ENCODE results near the gene DIAPH2.

Gene DIAPH2

DNA sequence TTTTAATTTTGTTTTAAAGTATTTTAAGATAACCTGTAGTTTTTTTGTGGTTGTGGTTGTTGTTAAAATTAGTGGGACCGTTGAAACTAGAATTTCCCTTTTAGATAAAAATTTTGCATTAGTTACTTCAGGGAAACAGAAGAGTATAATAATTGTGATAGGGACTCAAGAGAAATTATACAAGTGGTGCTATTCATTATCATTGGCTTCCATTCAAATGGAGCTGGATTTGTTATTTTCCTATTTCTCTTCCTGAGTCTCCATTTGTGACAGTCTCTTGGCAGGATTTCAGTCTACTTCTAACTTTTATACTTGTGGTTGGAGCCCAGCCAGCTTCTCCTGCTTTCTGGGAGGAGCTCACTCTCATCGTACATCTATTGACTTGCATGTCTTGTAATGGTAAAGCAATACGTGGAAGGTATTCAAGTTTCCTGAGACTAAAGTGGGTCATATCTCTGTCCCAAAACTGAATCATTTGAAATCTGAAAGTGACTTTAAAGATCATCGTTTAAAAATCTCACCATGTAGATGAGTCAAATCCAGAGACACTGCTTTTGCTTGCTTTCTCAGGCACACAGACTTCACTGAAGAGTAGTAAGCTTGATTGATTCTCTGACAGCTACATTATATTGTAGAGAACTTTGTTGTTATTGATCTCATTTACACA lies 354.9 kb downstream of the DIAPH2 start:
- DNase-seq (ENCODE audit: low read depth in 4 of 4, low spot score in 1 of 4), result no peak

- no peak for DNase-seq (ENCODE audit: low read depth in 4 of 4, low spot score in 1 of 4)
Observed at GRCh38 chrX:97045470-97045869, 360.8 kb downstream of the DIAPH2 start.

DNA sequence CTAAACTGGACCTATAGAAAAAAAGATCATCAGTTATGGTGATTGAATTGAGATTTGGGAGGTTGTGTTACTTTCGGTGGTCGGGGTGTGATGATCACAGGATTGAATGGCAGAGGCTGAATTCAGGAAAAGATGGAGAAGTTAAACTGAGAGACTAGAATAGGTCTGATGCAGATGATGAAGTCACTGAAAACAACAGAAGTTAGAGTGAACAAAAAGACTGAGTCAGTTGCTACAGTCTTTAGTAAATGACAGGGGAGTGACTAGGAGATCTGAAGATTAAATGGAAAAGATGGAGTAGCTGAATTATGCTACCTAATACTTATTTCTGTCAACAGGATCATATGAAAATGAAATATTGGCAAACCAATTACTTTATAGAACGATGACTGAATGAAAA lies 362.2 kb downstream of the DIAPH2 start:
- no peak for DNase-seq (ENCODE audit: low read depth in 4 of 4, low spot score in 1 of 4)

GRCh38 chrX:97050392-97050791 lies 365.8 kb downstream of the DIAPH2 start:
- DNase-seq (ENCODE audit: low read depth in 4 of 4, low spot score in 1 of 4), result no peak

DNA sequence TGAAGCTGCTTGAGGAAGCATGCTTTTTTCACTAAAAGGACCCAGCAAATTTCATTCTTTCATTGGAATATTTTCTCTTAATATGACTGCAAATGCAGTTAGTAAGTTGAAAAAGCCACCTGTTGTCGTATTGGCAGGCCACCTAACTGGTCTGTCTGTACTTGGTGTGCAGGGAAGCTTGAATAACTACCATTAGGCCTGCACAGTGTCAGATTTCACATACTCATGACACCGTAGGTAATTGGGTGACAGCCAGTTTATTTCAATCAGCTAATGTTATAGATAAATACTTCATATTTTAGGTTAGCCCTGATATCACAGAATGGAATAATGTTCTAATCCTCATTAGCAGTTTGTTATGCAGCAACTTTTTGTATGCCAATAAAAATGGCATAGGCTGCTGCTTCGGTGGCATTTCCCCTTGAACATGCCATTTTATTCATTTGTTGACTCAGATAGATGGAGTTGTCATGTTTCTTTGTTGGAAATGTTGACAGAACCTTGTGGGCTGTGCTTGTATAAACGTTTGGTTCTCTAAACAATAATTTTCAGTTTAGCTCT lies 372.8 kb downstream of the DIAPH2 start:
- no peak for DNase-seq (ENCODE audit: low read depth in 4 of 4, low spot score in 1 of 4)

- no peak for DNase-seq (ENCODE audit: low read depth in 4 of 4, low spot score in 1 of 4)
Observed at GRCh38 chrX:97060020-97060419, 375.4 kb downstream of the DIAPH2 start.

DNA sequence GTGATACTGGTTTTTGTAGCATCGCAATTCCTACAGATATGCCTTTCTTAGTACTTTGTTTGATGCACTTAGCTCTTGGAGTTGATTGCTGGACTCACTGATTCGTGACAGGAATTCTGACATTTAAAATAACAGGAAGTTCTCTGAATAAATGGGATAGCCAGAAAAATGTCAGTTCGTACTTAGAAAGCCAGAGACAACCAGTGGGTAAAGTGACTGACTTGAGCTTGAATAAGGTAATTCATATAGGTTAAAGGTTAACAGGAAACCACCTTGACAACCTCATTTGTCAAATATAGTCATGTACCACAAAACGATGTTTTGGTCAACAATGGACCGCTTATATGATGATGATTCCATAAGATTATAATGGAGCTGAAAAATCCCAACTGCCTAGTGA lies 380.4 kb downstream of the DIAPH2 start:
- no peak for DNase-seq (ENCODE audit: low read depth in 4 of 4, low spot score in 1 of 4)

GRCh38 chrX:97065973-97066372 lies 381.3 kb downstream of the DIAPH2 start:
- no peak for DNase-seq (ENCODE audit: low read depth in 4 of 4, low spot score in 1 of 4)

DNA sequence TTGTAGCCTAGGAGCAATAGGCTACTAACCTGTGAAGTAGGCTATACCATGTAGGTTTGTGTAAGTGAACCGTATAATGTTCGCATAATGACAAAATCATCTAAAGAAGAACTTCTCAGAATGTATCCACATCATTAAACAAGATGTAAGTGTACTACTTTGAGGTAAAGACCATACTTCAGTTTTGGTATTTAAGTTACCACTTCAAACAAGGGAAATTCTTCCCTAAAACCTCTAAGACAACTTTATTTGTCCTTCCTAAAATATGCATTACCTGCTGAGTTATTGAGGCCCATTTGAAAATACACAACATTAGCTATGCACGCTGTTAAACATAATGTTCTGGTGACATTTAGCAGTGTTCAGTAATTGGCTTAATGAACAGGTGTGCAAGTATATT lies 381.7 kb downstream of the DIAPH2 start:
- DNase-seq (ENCODE audit: low read depth in 4 of 4, low spot score in 1 of 4), result no peak

GRCh38 chrX:97070346-97070745 lies 385.7 kb downstream of the DIAPH2 start:
- DNase-seq (ENCODE audit: low read depth in 4 of 4, low spot score in 1 of 4), result no peak

DNA sequence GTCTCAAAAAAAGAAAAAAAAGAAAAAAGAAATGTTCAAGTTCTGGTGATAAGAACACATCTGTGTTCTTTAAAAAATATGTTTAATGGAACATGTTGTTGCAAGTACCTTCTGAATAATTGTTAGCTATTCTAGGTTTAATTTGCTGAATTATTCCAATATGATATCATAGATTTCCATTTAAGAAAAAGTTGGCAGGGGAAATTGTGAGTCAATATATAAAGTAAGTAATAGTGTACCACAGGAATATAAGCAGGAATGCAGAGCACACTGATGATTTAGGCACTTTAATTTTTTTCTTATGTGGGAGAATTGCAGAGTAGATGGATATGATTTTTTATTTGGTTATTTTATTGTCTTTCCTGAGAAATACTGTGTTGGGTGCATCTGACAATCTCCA lies 389.8 kb downstream of the DIAPH2 start:
- no peak for DNase-seq (ENCODE audit: low read depth in 4 of 4, low spot score in 1 of 4)

GRCh38 chrX:97089116-97089515 lies 404.5 kb downstream of the DIAPH2 start:
- DNase-seq (ENCODE audit: low read depth in 4 of 4, low spot score in 1 of 4), result no peak

DNA sequence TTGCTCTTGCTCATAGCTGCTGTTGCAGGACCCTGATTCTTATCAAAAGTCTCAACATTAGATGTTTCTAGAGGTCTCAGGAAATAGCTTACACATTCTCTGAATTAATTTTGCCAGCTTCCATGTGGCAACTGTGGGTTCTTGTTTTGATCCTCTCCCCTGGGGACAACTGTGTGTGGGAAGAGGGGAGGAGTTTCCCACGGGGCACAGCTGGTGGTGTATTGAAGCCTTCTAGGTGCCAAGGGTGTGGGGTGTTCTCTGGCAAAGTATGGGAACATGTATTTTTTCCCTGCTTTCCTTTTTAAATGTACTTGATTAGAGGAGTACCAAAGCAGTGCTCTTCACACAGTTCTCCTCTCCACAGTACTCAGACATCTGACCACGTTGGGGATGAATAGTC lies 411.7 kb downstream of the DIAPH2 start:
- no peak for DNase-seq (ENCODE audit: low read depth in 4 of 4, low spot score in 1 of 4)

GRCh38 chrX:97102938-97103337 lies 418.3 kb downstream of the DIAPH2 start:
- DNase-seq (ENCODE audit: low read depth in 4 of 4, low spot score in 1 of 4), result no peak

GRCh38 chrX:97109730-97110129 lies 425.1 kb downstream of the DIAPH2 start:
- no peak for DNase-seq (ENCODE audit: low read depth in 4 of 4, low spot score in 1 of 4)

GRCh38 chrX:97117572-97117971 lies 432.9 kb downstream of the DIAPH2 start:
- no peak for DNase-seq (ENCODE audit: low read depth in 4 of 4, low spot score in 1 of 4)

- DNase-seq (ENCODE audit: low read depth in 4 of 4, low spot score in 1 of 4), result no peak
Observed at GRCh38 chrX:97119474-97120109, 434.9 kb downstream of the DIAPH2 start.

GRCh38 chrX:97123001-97123400 lies 438.4 kb downstream of the DIAPH2 start:
- no peak for DNase-seq (ENCODE audit: low read depth in 4 of 4, low spot score in 1 of 4)

- no peak for DNase-seq (ENCODE audit: low read depth in 4 of 4, low spot score in 1 of 4)
Observed at GRCh38 chrX:97126020-97126419, 441.4 kb downstream of the DIAPH2 start.

- no peak for DNase-seq (ENCODE audit: low read depth in 4 of 4, low spot score in 1 of 4)
Observed at GRCh38 chrX:97132664-97133415, 448.2 kb downstream of the DIAPH2 start.

- no peak for DNase-seq (ENCODE audit: low read depth in 4 of 4, low spot score in 1 of 4)
Observed at GRCh38 chrX:97145934-97146333, 461.3 kb downstream of the DIAPH2 start.

DNA sequence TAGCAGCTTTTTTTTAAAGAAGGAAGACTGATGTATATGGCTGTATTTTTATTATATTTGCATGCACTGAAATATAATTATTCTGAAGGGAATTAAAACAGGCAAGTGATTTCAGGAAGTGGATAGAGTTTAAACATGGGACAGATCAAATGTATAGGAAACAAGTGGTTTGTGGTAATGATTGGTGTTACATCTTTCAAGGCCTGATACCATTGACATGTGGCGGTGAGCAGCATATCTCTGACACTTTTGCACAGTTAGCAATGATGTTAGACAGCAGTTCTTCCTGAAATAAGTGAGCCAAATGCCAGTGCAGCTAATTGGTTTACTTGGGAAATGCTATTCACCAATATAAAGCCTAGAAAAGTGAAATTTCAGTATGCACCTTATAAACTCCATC lies 471.2 kb downstream of the DIAPH2 start:
- no peak for DNase-seq (ENCODE audit: low read depth in 4 of 4, low spot score in 1 of 4)

Data from stimulated activated CD4-positive, alpha-beta T cell treated with anti-CD3 and anti-CD28 coated beads, Interleukin-1b, Interleukin-23, amount 100 ng/mL, for 24 hours (primary cell).